COLO668 (cell line): ENCODE data around the gene HMOX1.

Source experiments
- DNase-seq: peaks from one replicate; lab custom pipeline; 2025; ENCODE audit not compliant: unreplicated experiment; lab: John Stamatoyannopoulos, UW

The HMOX1 gene

DNA sequence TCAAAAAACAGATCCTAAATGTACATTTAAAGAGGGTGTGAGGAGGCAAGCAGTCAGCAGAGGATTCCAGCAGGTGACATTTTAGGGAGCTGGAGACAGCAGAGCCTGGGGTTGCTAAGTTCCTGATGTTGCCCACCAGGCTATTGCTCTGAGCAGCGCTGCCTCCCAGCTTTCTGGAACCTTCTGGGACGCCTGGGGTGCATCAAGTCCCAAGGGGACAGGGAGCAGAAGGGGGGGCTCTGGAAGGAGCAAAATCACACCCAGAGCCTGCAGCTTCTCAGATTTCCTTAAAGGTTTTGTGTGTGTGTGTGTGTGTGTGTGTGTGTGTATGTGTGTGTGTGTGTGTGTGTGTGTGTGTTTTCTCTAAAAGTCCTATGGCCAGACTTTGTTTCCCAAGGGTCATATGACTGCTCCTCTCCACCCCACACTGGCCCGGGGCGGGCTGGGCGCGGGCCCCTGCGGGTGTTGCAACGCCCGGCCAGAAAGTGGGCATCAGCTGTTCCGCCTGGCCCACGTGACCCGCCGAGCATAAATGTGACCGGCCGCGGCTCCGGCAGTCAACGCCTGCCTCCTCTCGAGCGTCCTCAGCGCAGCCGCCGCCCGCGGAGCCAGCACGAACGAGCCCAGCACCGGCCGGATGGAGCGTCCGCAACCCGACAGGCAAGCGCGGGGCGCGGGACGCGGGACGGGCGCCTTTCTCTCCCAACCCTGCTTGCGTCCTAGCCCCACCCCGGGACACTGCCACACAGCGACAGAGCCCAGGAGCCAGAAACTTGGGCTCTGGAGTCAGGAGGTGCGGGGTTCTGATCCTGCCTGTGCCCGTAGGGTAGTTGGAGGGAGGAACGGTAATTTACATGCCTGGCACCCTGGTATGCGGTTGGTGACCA lies at the start of gene HMOX1:
Gene HMOX1, plus strand, starts transcription at position 560 of the 887 bp plus-strand sequence. Its CDS starts 78 bp downstream, at position 638.
- DNase-seq, result peak; percentile 86

DNA sequence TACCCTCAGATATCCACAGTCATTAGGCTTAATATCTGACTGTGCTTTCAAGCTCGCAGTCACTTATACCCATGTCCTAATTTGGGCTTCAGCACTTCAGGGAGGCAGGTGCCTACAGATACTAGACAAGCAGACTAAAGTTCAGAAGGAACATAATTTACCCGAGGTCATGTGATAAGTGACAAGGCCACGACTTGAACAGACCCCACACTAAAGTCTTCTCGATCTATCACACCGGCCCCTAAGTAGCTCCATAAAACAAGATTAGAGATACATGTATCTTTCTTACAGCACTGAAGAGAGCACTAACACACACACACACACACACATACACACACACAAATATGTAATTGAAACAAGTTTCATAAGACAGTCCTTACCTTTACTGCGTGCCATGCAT lies 48.6 kb upstream of the HMOX1 start:
- no peak for DNase-seq

GRCh38 chr22:35333220-35333619 lies 47.7 kb upstream of the HMOX1 start:
- DNase-seq, result no peak

DNA sequence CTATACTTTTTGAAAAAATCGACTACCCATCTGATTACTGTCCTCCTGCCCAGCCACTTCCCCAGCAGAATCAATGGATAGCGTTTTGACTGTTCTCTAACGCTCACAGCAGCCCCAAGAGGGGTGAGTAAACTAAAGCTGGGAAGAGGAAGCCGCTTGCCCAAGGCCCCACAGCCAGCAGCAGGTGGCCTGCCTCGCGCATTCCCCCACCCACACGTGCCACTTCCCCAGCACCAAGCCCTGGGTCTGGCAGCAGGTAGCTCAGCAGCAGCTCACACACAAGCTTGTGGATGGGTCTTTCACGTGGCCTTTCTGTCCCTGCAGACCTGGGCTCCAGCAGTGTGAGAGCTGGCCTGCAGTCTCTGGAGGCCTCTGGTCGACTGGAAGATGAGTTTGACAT lies 46.9 kb upstream of the HMOX1 start:
- peak; percentile 51 for DNase-seq

- DNase-seq, result no peak
Measured at GRCh38 chr22:35335468-35335867, 45.4 kb upstream of the HMOX1 start.

GRCh38 chr22:35335936-35336781 lies 44.7 kb upstream of the HMOX1 start:
- DNase-seq, result no peak

GRCh38 chr22:35337932-35338331 lies 43.0 kb upstream of the HMOX1 start:
- DNase-seq, result peak; percentile 6

DNA sequence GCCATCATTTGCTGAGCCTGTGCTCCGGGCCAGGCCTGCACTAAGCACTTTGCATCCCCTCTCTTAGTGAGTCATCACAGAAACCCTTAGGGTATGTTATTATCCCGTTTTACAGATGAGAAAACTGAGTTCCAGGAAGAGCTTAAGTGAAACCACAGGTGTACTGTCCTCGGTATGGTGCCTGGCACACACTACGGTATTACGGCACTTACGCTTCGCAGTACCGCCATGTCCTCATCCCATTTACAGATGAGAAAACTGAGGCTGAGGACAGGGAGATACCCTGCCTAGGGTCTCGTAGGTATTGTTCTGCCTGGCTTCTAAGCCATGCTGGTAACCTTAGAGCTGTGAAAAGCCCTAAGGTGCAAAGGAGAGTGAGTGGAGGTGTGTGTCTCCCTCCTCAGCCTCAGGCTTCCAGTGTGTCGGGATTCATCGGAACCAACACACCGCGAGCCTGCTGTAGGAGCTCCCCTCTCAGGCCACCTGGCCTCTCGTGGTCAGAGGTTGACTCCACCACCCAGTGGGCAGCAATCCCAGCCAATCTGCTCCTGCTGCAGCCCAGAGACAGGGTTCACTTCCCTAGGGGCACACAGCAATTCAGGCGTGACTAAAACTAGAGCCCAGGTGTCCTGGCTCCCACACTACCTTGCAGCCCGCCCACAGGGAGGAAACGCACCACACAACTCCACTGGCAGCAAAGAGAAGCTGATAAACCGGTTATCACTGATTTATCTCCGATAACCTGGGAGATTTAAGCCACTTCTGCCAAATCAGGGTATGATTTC lies 39.6 kb upstream of the HMOX1 start:
- no peak for DNase-seq

GRCh38 chr22:35342390-35342789 lies 38.5 kb upstream of the HMOX1 start:
- DNase-seq, result no peak

DNA sequence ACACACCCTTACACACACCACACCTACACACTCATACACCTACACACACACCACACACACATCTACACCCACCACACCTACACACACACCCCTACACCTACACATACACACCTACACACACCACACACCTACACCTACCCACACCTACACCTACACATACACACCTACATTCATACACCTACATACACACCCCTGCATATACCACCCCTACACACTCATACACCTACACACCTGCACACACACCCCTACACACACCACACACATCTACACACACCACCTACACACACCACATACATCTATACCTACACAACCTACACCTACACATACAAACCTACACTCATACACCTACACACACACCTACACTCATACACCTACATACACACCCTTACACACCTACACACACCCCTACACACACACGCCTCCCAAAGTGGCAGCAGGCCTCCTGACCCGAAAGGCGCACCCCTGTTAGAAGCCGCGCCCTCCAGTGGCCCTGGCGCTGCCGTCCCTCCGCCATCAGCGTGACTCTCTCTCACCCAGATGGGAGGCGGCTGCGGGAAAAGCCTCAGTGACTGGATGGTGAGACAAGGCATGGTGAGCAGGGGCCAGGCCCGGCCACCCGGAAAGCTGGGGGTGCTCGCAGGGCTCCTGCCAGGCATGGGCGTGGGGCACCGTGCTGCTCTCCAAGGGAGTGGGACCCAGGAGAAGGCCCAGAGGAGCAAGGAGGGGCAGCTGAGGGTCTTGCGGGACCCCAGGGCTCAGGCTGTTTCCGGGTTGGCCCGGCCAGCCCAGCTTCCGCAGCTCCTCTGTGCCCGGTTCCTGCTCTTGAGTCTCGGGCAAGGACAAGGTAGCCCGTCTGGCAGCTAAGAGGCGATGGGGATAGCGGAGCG lies 37.0 kb upstream of the HMOX1 start:
- no peak for DNase-seq

GRCh38 chr22:35344956-35345690 lies 35.8 kb upstream of the HMOX1 start:
- no peak for DNase-seq

DNA sequence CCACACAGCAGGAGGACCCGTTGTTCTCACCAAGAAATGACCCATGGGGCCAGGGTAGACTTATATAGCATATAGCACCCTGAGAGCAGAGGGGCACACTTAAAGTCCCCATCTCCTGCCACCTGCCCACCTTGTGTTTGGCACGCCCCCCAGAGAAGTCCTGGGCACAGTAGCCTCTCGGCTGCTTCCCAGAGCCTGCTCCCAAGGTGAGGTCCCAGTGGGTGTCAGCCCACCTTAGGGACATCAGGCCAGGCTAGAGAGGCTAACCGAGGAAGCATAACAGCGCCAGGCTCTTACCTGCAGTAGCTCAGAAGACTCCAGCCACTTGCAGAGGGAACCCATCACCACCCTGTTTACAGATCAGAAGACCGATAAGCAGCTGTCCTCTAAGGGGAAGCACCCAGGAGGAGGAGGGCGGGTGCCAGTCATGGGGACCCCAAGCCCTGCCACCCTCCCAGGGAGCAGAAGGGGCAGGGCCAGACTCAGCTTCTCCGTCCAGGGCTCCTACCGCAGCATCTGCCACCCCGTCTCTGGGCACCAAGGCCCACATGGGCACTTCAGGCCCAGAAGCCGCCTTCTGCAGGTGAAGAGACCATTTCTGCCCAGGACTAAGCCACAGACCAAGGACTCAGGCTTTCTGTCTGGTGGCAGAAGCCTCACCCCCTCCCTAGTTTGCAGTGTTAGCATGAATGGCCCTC lies 34.9 kb upstream of the HMOX1 start:
- DNase-seq, result no peak

DNA sequence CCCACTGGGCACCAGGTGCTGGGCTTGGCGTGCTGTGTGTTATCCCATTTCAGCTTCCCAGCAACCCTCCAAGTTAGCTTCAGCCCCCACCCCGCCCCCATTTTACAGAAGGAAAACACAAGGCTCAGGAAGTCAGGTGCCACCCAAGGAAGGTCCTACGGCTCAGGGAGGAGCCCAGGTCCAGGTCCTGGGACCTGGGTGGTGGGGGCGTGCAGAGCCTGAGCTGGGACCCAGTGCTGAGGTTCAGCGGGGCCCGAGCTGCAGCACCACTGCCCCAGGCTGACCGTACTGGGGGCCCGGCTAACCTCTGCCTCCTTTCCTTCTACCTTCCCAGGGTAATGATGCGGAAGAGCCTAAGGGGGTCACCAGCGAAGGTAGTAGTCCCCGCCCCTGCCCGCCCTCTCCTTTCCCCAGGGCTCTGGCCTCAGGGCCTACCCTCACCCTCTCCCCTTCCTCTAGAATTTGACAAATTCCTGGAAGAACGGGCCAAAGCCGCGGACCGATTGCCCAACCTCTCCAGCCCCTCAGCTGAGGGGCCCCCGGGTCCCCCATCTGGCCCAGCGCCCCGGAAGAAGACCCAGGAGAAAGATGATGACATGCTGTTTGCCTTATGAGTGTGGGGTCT lies 34.2 kb upstream of the HMOX1 start:
- no peak for DNase-seq

GRCh38 chr22:35347462-35347861 lies 33.4 kb upstream of the HMOX1 start:
- no peak for DNase-seq

- DNase-seq, result no peak
Measured at GRCh38 chr22:35348026-35348590, 32.8 kb upstream of the HMOX1 start.

- no peak for DNase-seq
Measured at GRCh38 chr22:35348703-35349102, 32.2 kb upstream of the HMOX1 start.

GRCh38 chr22:35349368-35349703 lies 31.6 kb upstream of the HMOX1 start:
- peak; percentile 63 for DNase-seq
